GM19025 (cell line): Measurements from ENCODE around the gene TSPAN11.
"Not testable (repeated sequence)": the region's sequence is repeated elsewhere in the genome, so short reads cannot be mapped to it uniquely, and the experiment has no call there.

Experiments
- ATAC-seq: cut with Tn5 transposase; IDR thresholded peaks from one replicate; pipeline ENCODE4 v1.9.1; 2021; ENCODE audit warnings: mild to moderate bottlenecking, low read depth, moderate library complexity; ENCODE audit not compliant: unreplicated experiment

Gene TSPAN11

DNA sequence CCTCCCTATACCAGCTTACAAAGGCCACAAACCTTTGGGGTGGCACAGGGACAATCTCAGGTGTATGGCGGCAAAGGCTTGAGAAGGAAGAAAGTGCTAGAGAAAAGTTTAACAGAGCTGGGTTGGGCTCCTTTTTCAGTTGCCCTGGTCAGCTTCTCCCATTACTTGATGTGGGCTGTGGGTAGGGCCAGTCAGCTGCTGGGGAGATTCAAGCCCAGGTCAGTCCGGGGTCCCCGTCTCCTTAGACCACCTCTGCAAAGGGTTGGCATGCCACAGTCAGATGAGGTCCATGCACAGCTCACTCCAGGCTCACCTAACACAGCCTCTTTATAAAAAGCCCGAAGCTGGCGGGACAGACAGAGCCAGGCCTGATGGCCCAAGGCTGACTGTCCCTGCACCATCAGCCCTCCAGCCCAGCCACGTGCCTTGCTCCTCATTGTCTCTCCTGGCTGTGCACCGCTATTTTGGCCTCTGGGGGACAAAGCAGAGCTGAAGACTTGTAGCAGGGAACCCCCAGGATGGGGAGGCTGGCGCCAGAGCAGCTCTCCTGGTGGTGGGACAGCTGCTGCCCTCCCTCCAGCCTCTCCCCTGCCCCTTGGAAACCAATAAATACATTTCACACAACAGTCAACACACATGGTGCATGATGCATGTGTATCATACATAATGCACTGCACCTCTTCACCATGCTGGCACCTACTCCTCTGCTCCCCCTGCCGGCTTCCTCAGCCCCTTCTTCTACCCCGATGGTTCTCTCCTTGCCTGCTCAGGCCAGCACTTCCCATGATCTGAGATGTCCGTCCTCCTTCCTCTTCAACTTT, 85.4 kb downstream of the TSPAN11 start:
- peak; percentile 58 for ATAC-seq

DNA sequence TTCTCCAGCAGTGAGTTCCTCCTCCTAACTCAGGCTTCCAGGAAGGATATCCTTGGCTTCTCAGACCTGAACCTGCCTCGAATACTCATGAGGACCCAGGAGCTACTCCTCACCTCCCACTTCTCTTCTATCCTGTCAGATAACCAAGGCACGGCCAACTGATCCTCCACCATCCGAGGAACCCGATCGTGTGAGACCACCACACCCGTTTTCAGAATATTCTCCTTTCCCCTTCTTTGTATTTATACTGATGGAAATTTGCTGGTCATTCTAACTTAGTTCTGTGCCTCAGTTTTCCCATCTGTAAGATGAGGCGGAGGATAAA, 86.0 kb downstream of the TSPAN11 start:
- ATAC-seq = not testable (repeated sequence)

DNA sequence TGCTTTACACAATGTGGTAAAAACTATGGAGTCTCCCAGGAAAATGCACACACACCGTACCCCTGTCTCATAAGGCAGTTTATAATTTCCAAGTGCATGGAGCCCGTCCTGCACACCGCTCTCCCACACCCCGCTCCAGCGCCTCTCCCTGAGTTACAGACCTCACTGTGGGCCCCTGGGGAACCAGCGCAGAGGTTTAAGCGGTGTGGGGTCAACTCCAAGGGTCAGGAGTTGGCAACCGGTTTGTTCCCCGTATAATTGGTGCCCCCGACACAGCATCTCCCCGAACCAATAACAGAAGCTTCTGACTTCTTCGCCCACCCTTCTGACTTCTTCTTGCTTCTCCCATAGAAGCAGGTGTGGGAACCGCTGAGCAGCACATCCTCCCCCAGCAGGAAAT, 88.7 kb downstream of the TSPAN11 start:
- ATAC-seq = no peak

DNA sequence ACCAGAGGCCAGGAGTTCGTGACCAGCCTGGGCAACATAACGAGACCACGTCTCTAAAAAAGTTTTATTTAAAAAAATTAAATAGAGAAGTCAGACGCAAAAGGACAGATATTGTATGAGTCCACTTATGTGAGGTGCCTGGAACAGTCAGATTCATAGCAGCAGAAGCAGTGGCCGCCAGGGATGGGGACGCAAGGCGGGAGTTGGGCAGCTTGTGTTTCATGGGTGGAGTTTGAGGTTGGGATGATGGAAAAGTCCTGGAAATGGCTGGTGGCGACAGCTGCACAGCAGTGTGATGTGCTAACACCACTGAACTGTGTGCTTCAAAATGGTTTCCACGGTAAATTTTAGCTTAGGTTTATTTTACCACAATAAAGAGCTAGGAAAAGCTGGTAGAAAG, 89.5 kb downstream of the TSPAN11 start:
- ATAC-seq = no peak

DNA sequence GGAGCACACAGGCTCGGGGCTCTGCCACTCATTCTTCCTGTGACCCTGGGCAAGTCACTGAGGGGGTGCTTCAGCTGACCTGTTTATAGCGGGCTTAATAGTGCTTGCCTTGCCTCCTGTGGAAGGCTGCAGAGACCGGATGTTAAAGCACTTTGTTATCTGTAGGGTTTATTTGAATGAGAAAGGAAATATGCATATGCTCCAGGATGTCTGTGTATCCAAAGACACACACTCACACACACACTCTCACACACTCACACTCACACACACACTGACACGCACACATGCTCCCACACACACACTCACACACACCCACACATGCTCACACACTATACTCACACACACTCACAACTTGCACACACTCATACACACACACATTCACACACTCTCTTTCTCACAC, 91.0 kb downstream of the TSPAN11 start:
- ATAC-seq = no peak

DNA sequence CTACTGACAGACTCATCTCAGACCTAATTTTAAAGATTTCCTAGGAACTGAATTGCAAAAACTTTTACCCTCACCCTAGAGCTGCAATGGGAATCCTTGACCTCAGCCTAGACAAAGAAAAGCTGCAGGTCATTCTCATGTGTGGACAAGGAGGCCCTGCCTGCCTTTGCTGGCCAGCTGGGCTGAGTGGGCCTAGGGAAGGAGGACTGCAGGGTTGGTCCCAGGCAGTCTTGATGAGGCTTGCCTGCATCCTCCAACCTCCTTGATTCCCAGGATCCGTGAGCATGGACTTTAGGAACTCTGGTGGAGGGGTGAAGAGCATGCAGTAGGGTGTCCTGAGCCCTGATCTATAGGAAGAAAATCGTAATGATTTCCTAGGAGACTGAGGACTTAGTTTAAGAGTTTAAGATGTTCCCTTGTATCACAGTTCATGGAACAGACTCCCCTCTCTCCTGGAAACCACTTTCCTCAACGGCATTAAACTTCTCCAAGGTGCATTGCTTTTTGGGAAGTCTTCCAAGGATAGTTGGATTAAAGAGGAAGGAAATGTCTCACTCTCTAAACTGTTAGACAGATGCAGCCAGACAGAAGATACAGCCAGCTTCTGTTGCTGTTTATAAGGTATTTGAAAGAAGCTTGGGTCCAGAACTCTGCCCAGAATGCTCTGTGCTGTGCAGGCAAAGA, 91.7 kb downstream of the TSPAN11 start:
- ATAC-seq = no peak

DNA sequence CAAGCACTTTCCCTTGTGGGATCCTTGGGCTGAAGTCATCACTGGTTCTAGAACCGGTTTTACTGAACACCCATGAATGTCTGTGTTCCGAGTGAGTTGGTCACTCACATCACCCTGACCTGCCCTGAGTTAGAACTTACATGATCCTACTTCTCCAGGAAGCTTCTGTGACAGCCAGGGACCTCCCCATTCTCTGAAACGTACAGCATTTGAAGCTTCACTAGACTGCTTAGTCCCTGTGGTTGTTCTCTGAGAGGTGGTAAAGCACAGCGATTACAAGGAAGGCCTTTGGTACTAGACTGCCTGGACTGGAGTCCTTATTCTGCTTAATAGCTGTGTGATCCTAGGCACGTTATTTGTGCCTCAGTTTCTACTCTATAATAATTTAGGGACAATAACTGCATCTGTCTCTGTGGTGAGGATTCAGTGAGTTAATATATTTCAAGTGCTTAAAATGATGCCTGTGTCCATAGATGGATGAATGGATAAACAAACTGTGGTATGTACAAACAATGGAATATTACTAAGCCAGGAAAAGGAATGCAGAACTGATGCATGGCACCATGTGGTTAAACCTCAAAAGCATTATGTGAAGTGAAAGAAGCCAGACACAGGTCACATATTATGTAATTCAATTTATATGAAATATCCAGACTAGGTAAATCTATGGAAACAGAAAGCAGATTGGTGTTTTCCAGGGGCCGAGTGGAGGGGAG, 92.4 kb downstream of the TSPAN11 start:
- ATAC-seq = no peak

DNA sequence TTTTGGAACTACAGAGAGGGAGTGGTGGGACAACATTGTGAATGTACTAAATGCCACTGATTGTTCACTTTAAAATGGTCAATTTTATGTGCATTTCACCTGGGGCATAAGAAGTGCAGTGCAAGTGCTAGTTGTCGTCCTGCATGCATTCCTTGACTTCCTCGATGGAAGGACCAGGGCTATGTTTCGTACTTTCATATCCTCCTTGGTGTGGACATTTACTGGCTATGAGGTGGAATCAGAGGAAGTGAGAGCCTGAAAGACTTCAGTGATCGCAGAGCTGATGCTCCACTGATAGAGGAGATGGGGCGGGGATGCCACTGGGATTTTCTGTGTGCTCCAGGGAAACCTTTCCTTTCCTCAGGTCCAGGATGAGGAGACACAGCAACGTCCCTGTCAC, 93.0 kb downstream of the TSPAN11 start:
- ATAC-seq = no peak

DNA sequence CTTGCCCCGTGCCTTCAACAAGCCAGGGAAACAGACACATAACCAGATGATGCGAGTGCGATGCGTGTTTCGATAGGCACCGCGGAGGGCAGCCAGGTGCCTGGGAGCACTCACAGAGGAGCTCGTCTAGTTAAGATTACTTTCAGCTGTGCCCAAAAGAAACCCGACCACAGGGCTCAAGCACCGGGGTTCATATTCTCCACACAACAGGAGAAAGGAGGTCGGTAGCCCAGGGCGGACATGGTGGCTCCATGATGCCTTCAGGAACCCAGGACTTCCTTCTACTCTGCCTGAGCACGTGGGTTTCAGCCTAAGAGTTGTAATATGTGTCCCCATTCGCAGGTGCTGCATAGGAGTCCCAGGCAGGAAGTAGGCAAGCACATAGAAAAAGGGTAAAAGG, 93.4 kb downstream of the TSPAN11 start:
- ATAC-seq = no peak

DNA sequence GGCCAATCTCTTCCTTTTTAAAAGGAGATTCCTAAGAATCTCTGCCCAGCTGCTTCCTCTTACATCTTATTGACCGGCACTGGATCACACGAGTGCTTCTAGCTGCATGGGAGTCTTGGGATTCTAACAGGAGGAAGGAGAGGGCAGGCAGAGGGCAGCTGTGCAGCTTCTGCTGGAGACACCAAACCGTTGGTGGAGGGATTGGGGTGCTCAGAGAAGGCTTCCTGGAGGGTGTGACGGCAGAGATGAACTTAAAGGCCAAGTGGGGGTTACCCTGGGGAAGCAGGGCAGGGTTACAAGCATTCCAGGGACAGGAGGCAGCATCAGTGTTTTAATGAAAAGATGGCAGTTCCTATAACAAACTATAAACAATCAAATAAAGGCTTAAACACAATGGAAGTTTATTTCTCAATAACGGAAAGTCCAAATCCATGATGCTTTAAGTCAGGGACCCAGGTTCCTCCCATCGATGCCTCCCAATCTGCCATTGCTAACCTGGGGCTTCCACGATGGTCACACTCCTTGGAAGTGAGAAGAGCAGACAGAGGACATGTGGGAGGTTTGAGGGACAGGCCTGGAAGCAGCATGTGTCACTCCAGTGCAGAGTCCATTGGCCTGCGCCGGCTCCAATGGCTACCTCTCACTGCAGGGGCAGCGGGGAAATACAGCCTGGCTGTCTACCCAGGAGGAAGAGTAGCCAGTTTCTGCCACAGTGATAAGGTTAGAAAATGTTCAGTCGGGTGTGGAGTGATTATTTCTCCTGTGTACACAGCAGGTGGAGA, 94.0 kb downstream of the TSPAN11 start:
- no peak for ATAC-seq

DNA sequence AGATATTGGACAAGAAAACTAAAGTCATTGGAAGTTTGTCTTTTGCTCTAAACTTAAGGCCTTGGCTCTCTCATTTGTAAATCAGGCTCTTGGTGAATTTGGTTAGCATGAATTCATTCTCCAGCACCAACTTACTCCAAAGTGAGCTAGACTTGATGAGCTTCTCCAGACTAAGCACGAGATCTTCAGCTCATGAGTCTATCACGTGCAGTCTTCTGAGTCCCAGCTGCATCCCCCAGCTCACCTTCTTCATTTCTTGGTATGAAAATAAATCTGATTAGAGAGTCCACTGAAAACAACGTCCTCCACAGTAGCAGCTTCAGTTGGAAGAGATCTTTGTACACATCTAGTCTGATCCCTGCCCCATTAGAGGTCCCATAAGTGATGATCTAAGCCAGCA, 94.6 kb downstream of the TSPAN11 start:
- no peak for ATAC-seq

DNA sequence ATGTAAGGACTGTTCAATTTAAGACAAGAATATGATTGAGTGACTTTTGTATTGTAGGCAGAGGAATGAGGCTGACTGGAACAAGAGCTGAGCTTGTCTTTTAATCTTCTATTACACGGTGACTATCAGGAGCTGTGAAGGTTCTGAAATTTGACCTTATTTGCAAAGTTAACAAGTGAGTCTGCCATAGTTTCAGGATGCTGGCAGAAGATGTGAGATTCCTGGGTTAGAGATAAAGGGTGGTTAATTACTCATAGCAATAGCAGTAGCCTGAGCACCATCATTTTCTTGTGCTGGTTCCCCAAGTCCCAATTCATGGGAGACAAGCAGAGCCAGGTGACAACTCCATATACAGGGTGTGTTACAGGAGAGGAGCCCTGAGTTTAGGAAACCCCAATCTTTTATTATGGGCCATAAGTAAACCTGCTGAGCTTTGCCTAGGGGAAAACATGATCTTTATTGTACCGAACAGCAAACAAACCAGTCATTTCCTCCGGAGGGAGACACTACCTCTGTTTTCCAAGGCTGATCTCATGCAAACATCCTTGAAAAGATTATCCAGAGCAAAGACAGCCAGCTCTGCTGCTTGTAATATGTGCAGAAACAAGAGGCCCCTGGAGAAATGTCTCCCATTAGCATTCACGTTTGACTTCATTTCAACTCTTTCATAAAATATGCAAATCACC, 95.4 kb downstream of the TSPAN11 start:
- no peak for ATAC-seq

DNA sequence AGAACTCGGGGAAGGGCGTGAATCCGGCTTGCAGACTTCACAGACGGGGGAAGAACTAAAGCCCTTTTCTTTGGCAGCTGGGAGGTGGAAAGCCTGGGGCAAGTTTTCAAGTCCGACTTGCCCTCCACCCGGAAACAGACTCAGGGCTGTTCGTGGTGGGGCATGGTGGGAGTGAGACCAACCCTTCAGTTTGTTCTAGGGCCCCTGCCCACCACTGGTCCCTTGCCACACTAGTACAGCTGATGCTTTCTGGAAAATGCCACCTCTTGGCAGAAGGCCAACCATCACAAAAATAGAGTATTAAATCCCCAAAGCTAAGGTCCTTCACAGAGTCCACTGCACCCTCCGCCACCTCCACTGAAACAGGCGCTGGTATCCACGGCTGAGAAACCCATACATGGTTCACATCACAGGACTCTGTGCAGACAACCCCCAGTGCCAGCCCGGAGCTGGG, 96.8 kb downstream of the TSPAN11 start:
- no peak for ATAC-seq

DNA sequence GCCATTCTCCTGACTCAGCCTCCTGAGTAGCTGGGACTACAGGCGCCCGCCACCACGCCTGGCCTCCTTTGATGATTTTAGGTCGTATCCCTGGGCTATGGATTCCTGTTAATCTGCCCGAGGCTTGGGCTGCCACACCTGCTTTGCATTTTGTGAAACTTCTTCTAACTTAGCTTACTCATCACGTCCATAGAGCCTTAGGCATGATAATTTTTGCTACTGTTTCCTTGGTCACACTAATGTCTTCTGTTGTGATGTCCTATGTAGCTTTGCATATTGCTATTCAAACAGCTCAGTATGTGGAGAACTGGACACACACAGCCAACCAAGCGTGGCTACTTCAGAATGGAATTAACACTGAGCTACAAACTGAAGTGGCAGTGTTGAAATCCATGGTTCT, 99.7 kb downstream of the TSPAN11 start:
- ATAC-seq = no peak

DNA sequence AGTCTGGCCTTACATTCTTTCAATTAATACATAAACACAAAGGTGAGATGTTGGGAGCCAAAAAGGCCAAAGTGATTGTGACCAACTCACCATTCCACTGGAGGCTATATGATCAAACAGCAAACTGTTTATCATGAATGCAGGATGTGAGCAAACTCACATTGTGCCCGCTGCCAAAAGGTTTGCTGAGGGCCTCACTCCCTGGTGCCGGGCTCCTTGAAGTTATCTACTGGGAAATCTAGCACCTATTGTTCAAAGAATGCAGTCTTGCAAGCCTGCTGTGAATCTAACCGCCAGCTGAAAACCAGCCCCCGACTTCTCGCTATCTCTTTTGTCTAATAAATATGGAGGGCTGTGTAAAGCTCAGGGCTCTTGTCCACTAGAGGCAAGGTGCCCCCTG, 100.5 kb downstream of the TSPAN11 start:
- not testable (repeated sequence) for ATAC-seq

DNA sequence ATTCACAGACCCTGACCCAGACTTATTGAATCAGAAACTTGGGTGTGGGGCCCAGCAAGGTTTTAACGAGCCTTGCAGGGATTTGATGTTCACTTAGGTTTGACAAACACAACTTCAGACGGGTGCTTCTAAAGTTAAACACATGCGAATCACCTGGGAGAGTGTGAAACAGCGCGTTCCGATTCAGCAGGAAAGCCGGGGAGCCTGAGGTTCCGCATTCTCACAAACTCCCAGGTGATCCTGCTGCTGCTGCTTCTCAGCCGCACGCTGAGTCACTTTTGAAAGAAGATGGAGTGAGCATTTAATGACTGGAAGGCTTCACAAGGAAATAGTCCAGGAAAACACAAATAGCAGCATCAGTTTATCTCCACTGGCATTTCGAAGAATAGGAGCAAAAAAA, 102.9 kb downstream of the TSPAN11 start:
- no peak for ATAC-seq

DNA sequence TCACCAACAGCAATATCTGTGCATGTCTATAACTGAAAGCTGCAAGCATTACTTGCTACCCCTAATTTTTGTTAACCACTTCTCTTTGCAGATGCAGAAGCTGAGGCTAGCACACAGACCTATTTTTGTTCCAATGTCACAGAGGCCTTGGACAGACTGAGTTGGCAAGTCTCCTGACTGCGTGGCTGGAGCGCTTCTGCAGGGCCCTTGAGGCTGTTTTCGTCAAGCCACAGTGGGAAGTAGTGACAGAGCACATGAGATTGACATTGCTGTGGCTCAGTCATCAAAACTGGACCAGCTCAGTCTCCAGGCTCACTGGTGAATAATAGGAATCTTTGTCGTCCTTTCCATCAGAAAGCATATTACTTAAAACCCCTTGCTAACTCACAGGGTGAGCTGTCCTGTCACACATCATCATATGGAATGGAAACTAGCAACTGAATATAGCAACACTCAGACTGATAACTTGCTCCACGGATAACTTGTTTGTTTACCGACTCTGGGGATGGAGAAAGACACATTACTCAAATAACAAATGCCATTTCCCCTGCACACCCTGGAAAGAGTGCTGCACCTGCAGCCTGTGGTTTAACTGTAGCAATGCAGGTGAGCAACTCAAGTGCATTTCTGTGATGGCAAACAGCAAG, 103.5 kb downstream of the TSPAN11 start:
- no peak for ATAC-seq

DNA sequence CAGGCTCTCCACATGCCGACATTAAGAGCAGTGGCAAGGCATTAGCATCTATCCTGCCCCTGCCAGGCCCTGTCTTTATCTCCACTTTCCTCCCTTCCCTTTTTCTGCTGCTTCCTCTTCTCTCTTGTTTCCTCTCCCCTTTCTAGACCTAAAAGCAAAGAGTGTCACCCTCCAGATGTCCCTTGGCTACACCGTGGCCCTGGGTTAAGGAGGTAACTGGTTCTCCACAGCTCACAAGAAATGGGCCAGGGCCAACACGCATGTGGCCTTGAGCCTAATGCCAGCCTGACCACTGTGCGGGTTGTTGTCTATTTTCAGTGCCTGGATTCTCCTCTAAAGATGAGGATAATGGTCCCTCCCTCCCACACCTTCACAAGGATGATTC, 105.4 kb downstream of the TSPAN11 start:
- no peak for ATAC-seq

DNA sequence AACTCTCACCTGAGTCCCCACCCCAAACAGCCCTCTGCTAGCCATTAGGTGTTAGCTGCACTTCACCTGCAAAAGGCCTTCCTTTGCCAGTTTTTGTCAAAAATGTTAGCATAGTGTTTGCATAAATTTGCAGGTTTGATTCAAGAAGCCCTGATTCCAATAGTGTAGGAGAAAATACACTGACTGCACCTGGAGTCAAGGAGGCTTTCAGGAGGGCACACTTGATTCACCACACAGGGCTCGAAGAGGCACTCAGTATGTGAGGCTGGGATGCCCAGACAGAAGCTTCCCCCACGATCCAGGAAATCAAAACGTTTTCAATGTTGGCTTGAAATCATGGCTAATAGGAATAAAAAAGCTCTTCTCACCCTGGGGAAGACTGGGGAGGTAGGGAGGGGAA, 106.6 kb downstream of the TSPAN11 start:
- no peak for ATAC-seq

DNA sequence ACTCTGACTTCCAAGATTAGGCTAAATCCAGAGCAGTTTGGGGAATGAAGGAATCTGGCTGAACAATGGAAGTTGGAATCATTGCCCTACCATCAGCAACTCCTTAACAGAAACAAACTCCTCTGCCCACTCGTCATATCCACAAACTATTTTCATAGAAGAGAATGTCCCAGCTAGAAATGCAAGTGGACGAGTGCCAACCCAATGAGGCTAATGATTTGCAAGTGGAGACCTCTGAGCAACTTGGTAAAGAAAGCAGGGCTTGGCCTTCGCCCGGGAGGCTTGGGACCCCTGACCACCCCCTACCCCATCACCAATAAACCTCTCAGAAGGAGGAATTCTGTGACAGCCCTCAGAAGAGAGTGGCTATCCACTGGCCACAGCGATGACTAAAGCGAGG, 107.1 kb downstream of the TSPAN11 start:
- ATAC-seq = no peak
